SU-DHL-6 (cell line): ENCODE data around the gene EXOC6.

ENCODE experiments used
- CTCF ChIP-seq: fragments of 200-600 bp; sonication (generic); IDR thresholded peaks from one replicate; pipeline ENCODE4 v1.5.1; 2017; ENCODE audit warnings: antibody characterized with exemption, mild to moderate bottlenecking, low read length, moderate library complexity; ENCODE audit not compliant: insufficient read depth, poor library complexity, severe bottlenecking
- EZH2phosphoT487 ChIP-seq: fragments of 200-600 bp; sonication (generic), shearing (Covaris generic); conservative IDR thresholded peaks from 2 replicates; pipeline ENCODE4 v1.6.1; 2018; ENCODE audit warnings: mild to moderate bottlenecking, antibody characterized with exemption, low read length, moderate library complexity, mixed read lengths

GRCh38 chr10:92907280-92907679 is 59.0 kb downstream of the EXOC6 start:
- TF ChIP-seq CTCF (no peak), EZH2phosphoT487 (no peak)
